HL-60/S4 treated with retinoic acid at 250 ng/mL for 4 days and 3 days (cell line): ENCODE measurements around the gene CENPP.

Experiments used
- in situ Hi-C: fragments of 300-500 bp; cut with MboI; formaldehyde crosslinking; loops from 2 replicates; pipeline ENCODE4 v1.7.0; 2022; ENCODE audit warnings: low sequenced_read_pairs

The CENPP gene

DNA sequence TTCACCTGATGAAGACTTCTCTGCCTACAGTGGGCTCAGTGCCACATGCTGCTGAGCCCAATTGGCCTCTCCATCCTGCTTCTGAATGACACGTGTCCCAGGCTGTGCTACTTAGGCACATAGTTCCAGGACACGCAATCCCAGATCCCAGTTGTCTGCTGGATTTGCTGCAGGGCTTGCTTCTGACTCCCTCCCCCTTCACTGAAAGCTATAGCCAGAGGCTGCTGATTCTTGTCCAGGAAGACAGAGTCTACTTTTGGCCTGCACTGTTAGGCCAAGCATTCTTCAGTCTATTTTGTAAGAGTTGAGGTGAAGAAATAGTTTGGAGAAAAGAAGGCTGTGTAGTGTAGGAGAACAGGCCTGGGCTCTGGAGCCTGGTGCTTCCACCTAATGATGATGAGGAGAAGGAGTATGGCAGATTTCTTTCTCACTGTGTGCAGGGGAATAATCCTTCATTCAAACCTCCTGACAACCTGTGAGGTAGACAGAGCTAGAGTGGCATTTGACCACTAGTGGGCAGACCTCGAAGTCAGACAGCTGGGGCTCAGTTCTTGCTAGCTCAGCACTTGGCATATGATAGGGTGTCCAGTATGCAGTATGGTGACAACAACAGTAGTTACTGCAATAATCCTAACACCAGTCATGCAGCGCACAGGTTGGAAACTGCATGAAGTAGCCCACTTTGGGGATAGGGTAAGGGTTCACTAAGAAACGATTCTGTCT lies 176.1 kb downstream of the CENPP start:
- in situ Hi-C loops = no loop called here

DNA sequence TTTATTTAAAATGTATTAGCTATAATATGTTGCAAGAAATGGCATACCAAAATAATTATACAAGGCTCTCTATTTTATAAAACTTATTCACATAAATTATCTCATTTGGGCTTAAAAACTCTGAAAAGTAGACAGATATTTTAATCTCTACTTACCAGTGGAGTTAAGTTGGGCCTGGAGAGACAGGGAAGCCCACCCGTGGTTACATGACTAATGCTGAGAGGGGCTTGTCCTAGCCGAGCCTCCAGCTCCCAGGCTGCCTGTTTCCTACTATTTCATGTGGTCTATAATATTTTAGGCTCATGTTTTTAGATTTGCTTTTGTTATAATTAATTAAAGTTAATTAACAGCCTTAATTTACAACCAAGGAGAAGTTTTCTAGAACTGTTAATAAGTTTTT lies 177.4 kb downstream of the CENPP start:
- in situ Hi-C loops = no loop called here

DNA sequence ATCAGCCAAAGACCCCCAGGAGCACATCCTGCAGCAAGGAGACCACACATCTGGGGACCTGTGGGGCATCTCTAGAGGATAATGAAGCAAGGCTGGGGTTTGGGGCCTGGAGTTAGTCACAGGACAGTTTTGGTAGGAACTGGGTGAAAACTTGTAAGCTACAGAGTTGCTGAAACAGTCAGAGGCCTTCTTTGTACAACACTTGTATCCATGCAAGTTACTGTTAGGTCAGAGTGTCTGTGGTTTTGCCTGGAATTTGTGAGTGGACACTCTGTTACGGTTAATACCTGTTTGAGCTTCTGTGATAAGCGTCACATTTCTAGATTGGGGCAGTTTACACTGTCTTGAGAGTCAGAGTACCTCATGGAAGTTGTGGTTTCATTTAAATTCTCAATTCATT lies 179.1 kb downstream of the CENPP start:
- in situ Hi-C loops = no loop called here

DNA sequence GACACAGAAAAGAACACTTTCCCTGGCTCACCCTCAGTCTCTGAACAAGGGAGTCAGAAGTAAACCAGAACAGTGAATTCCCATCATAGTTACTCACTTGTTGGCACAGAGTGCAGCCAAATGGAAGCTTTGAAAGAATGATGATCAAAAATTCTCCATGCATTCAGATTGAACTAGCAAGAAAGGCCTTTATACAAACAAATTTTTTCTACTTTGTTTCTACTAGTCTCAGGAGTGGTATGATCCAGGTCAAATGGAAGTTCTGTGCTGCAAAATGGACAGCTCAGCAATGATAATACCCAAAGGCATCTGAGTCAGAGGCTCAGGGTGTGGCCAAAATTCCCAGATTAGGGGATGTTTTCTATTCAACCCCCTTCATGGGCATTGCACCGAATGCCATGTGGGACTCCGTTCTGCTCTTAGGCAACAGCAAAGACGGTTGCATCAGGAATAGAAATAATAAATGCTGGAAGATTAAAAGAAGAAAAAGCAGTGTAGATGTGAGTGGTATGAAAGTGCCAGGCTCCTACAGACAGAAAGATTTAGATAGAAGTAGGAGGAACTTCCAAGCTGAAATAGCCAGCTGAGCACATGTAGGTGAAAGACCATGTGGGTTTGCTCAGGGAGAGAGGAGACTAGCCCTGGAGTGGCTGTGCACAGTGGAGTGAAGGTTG lies 180.6 kb downstream of the CENPP start:
- in situ Hi-C loops = no loop called here

DNA sequence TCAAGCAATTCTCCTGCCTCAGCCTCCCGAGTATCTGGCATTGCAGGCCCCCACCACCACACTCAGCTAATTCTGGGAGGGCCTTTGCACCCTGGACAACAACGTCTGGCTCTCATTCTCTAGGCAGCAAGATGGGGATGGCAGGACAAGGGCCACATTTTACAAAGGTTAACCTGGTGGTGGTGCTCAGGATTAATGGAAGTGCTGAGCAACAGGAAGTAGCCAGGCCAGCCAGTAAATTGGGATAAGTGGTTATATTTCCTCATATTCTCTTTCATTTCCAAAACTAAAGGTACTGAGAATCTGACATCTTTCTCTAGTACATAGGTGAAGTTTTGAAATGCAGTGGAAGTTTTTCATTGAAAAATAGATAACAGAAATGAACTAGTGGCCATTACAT lies 181.3 kb downstream of the CENPP start:
- in situ Hi-C loops = no loop called here

DNA sequence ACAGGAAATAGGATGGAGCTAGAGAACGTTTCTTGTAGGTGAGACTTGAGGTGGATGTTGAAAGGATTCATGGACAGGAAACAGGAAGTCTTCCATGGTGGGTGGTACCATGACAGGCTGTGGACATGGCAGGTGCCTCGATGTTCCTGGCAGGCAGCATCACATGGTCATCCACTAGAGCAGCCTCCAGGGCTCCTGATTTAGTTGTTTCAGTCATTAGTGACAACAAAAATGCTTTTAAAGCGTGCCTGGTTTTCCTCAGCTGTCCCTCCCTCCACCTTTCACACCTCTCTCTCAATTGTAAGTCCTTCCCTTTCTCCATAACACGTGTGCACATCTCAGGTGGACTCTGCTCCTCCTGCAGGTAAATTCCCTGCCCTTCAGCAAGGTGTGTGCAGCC lies 181.7 kb downstream of the CENPP start:
- in situ Hi-C loops = no loop called here

DNA sequence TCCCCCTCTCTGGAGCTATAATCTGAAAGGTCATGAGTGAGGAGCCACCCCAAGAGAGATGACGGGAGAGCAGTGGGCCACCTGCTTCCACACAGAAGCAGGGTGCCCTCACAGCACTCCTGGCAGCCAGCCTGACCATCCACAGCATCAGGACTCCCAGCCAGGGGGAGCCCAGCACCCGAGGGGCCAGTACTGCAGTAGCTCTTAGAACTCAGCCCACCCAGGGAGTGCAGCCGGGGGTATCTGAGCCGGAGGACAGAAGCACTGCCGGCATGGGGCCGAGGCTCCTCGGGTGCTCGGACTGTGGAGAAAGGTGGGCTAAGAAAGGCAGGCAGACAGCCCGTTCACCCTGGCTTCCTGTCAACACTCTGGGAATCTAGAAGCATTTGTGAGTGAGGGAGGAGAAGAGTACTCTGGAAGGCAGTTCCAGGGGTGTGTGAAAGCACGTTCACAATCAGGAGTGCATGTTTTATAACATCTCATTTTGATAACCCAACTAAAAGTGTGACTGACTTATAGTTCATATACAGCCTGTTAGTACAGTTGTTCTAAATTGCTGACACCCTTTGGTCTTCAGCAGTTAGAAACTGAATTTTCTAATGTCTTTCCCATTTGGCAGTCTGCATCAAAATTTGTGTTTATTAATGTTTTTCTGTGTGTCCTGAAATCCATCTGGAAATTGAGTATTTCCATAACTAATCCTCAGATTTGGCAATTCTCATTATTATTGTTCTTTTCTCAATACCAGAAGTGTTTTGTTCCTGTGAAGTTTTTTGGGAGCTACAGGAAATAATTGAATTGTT lies 182.5 kb downstream of the CENPP start:
- in situ Hi-C loops = no loop called here

DNA sequence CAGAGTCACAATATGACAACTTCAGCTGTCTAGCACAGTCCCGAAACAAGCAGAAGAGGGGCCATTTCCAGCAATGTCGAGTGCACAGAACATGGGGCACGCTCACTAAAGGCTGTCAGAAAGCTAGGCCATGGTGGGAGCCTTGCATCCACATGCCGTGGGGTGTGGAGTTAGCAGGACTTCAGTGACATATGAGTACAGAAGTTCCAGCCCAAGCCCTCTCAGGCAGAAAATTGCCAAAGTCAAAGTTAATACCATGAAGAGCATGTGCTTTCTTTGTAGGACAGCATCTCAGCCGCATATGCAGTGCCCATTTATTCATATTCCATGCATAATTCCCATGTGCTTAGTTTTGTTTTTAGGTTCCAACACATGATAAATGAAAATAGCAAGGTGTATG lies 183.3 kb downstream of the CENPP start:
- in situ Hi-C loops = no loop called here

DNA sequence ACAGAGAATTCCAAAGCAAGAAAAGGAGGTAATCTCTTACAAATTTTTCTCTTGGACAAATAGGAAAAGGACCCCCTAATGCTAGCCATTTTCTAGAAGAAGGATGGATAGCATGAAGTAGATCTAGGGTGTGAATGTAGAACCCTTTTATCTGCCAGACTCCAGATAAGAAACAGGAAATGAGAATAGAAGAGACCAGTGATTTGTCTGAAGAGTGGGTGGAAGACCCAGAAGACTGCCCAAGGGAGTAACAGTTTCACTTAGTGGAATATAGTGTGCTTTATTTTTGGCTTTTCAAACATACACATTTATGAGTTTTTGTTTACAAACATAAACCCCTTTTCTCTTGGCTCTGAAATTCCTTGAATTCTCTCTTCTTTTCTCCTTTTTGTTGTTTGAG lies 185.0 kb downstream of the CENPP start:
- in situ Hi-C loops = no loop called here

DNA sequence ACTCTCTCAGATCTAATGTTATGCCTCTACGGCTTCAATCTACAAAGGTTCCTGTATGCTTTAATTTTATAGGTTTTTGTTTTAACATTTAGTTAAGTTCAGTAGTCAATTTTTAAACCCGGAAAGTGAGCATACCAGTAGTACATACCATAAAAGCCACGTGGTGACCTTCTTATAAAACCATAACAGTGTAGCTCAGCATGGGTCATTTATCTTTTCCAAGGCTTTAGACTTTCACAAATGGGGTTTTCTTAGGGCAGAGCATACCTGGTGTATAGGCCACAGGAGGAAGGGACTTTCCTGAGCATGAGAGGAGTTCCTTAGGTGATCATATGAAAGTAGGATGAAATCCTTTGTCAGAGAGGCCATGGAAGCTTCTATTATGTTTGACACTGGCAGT lies 186.9 kb downstream of the CENPP start:
- in situ Hi-C loops = no loop called here

DNA sequence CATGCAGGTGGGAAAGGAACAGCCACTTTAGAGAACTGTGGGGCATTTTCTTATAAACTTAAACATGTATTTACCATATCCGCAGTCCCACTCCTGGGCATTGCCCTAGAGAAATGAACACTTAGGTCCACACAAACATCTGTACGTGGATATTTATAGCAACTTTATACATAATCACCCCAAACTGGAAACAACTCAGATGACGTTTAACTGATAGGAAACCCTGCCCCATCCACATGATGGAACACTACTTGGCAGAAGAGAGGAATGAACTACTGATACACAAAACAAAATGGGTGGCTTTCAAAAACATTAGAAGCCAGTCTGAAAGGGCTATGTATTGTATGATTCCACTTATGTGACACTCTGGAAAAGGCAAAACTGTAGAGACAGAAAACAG lies 187.6 kb downstream of the CENPP start:
- in situ Hi-C loops = no loop called here

DNA sequence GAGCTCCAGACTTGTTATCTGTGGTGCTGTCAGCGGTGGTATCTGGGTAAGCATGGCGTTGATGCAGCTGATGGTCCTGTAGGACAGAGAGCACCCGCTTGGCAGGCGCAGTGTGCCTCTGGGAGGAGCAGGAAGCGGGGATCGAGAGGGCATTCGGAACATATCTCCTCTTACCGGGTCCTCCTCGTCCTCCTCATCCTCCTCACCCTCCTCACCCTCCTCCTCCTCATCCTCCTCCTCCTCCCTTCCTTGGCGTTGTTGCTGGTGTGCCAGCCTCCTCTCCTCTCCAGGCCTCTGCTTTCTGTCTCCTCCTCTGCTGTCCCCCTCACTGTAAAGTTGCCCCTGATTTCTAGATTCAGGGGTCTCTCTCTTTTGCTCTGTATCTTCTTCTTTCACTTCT lies 188.9 kb downstream of the CENPP start:
- in situ Hi-C loops = no loop called here

DNA sequence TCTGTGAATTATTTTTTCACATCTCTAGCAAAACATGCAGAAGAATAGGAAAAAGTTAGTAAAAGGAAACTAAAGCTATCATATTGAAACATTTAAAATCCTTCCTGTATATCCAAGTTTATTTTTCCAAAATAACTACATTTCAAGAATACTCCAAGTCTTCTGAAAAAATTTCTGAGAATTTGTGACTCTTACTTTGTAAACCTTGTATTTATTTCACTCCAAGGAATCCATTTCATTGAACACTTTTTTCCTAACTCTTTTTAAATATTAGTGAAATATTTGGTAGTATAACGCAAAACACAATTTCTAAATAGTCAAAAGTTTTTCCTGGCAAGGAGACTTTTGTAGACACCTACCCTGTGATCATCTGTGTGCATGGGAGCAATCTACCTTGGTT lies 190.8 kb downstream of the CENPP start:
- in situ Hi-C loops = no loop called here

DNA sequence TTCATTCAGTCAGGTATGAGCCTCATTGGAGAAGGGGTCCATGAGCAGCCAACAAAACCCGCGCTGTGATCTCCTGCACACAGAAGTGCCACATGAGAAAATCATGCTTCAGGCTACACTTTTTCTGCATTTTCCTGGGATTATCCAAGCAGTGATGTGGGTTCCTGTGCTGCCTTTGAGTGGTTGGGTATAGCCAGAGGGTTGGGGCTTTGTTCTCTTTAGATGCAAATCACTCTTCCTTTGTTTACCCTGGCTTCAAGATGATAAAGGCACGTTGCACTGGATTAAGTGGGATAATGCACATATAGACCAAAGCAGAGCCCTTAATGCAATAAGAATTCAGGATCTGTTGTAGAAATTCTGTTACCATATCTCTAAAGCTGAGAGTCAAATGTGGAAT lies 191.3 kb downstream of the CENPP start:
- in situ Hi-C loops = no loop called here

DNA sequence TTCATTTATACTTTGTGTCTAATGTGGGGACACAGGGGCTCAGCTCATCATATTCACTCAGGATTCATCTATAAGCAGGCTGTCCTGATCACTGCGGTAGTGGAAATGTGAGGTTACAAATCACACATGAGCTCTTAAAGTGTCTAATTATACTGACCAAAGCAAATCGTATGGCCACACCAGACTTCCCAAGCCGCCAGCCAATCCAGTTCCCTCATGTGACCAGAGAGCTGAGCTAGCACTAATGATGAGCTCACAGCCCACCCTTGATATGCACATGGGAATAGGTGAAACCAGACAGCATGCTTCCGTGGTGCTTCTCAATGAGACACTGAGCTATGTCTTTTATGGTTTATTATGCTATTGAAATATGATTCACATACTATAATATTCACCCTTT lies 192.4 kb downstream of the CENPP start:
- in situ Hi-C loops = no loop called here

DNA sequence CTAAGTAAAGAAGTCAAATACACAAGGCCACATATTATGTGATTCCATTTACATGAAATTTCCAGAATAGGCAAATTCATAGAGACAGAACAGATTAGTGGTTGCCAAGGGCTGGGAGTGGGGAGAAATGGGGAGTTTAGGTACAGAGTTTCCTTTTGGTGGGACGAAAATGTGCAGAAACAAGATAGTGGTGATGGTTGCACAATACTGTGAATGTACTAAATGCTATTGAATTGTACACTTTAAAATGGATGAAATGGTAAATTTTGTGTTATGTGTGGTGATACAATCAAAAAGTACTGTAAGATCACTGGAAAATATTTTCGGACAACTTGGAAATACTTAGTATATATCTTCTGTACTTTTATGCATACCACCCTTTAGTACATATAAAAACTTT lies 195.1 kb downstream of the CENPP start:
- in situ Hi-C loops = no loop called here

DNA sequence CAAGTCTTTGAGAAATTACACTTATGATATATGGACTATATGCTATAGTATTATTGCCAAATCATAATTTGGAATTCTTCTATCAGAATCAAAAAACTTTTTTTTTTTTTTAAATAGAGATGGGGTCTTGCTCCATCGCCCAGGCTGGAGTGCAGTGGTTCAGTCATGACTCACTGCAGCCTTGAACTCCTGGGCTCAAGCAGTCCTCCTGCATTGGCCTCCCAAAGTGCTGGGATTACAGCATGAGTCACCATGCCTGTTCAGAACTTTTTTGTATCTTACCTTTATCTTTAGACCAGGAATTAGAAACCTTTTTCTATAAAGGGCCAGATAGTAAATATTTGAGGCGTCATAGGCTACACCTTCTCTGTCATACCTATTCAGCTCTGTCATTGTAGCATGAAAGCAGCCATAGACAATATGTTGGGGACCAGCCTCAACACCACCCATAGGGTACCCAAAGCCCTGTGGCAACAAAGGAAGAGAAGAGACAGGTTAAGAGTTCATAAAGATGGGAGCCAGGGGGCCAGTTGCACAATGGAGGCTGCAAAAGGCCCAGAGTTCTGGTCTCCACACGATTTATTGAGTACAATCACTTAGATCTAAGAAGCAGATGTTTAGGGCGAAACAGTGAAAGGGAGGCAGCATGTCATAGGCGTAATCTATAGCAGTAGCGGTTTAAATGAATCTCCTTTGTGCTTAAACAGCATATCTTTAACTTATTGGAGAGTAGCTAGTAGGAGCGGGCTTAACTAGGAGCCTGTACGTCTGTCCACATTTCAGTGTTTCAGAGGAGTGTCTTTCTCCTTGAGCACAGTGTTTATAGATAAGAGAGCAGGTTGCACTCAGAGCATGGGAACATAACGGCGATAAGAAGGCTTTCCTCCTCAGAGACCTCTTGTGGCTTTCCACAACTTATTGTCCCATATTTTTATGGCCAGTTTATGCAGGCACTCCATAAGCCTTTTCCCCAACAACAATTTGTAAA lies 197.5 kb downstream of the CENPP start:
- in situ Hi-C loops = no loop called here

DNA sequence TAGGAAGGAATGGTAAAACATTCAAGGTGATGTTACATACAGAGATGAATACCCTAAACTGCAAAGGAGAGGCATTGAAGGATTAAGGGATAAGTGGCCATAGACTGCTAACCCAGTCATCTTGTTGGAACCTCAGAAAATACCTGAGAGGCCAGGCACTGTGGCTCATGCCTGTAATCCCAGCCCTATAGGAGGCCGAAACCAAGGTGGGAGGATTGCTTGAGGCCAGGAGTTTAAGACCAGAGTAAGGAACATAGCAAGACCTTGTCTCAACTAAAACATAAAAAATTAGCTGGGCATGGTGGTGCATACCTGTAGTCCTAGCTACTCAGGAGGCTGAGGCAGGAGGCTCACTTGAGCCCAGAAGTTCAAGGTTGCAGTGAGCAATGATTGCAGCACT lies 199.1 kb downstream of the CENPP start:
- in situ Hi-C loops = no loop called here

DNA sequence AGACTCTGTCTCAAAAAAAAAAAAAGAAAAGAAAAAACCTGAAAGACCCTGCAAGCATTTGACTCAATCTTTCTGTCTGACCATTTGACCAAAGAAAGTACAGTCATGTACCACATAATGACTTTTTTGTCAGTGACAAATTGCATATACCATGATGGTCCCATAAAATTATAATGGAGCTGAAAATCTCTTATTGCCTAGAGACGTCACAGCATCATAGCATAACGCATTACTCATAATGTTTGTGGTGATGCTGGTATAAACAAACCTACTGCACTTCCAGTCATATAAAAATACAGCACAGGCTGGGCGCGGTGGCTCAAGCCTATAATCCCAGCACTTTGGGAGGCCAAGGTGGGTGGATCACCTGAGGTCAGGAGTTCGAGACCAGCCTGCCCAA lies 199.6 kb downstream of the CENPP start:
- in situ Hi-C loops = no loop called here

DNA sequence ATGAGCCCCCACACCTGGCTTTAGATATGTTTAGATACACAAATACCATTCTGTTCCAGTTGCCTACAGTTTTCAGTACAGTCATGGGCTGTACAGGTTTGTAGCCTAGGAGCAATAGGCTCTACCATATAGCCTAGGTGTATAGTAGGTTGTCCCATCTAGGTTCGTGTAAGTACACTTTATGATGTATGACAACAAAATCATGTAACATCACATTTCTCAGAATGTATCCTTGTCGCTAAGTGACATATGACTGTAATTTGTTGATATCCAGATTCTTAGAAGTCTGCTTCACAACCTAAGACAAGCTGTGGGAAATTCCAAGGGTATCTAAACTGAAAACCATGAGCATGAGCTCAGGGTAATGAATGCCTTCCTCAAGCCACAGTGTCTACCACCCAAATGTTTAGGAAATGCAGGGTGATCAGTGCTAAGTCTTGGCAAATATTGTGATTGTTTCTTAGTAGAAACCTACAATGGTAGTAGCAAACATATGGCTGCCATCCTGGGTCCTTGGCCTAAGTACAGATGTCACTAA lies 201.6 kb downstream of the CENPP start:
- in situ Hi-C loops = no loop called here
